SK-N-SH (cell line): ENCODE data around the gene DAB2. TPM values are rescaled to one million over a fixed set of nuclear protein-coding genes. Genes with fewer than 3 reads are reported as not detected.

Experiments used
- CTCF ChIA-PET: fragments of 300-600, 350-600 bp; formaldehyde crosslinking; extraction: SDS; loops from one replicate; lab custom pipeline; 2021; lab: Yijun Ruan, JAX
- POLR2A ChIA-PET: fragments of 350-600 bp; sonication (Branson Sonifier 250); formaldehyde crosslinking; extraction: SDS; loops from one replicate; lab custom pipeline; 2020; ENCODE audit warnings: antibody characterized with exemption, inconsistent platforms; lab: Yijun Ruan, JAX
- DNase-seq: peaks from one replicate; pipeline ENCODE4 v3.0.0; 2012
- H2AFZ ChIP-seq: fragments of 200-600 bp; sonication (generic); 2 replicates; pipeline ENCODE4 v1.8.1; 2016; ENCODE audit warnings: antibody characterized with exemption, mild to moderate bottlenecking, low read depth
- H3F3A ChIP-seq: fragments of 200-600 bp; sonication (generic); replicated peaks from 2 replicates; pipeline ENCODE3; 2016; ENCODE audit warnings: antibody characterized with exemption, mild to moderate bottlenecking; ENCODE audit not compliant: insufficient read depth
- H3K27ac ChIP-seq, 2 experiments: fragments of 200-500 bp in 1 of 2; fragments of 200-600 bp in 1 of 2; sonication (Bioruptor generic) in 1 of 2; sonication (generic), shearing (Covaris generic) in 1 of 2; 2 replicates each; pipeline versions ENCODE4 v1.5.1 to v1.6.1; 2014 to 2016; ENCODE audit warnings: low read depth in 2 of 2, inconsistent platforms in 1 of 2, low read length in 1 of 2, mild to moderate bottlenecking in 1 of 2, mixed read lengths in 1 of 2
- H3K27me3 ChIP-seq: fragments of 200-600 bp; sonication (generic), shearing (Covaris generic); 2 replicates; pipeline ENCODE4 v1.6.1; 2016; ENCODE audit warnings: mixed run types; ENCODE audit not compliant: insufficient read depth
- H3K36me3 ChIP-seq, 2 experiments: fragments of 200-500 bp in 1 of 2; fragments of 200-600 bp in 1 of 2; sonication (Bioruptor generic) in 1 of 2; sonication (generic) in 1 of 2; replicated peaks in 1 of 2; 2 replicates each; pipeline versions ENCODE3 to v1.5.1; 2014 to 2016; ENCODE audit warnings: low read length in 1 of 2, mild to moderate bottlenecking in 1 of 2; ENCODE audit not compliant: insufficient read depth in 2 of 2, control insufficient read depth in 1 of 2
- H3K4me1 ChIP-seq, 2 experiments: fragments of 200-500 bp in 1 of 2; fragments of 200-600 bp in 1 of 2; sonication (Bioruptor generic) in 1 of 2; sonication (generic), shearing (Covaris generic) in 1 of 2; 2 replicates each; pipeline versions ENCODE4 v1.5.1 to v1.6.1; 2014 to 2016; ENCODE audit warnings: low read depth in 1 of 2, low read length in 1 of 2, mixed run types in 1 of 2; ENCODE audit not compliant: insufficient read depth in 2 of 2, control insufficient read depth in 1 of 2
- H3K4me2 ChIP-seq: fragments of 200-600 bp; sonication (generic), shearing (Covaris generic); 2 replicates; pipeline ENCODE4 v1.6.1; 2017; ENCODE audit warnings: mixed run types
- H3K4me3 ChIP-seq, 2 experiments: fragments of 200-500 bp in 1 of 2; fragments of 200-600 bp in 1 of 2; sonication (Bioruptor generic) in 1 of 2; sonication (generic), shearing (Covaris generic) in 1 of 2; 2 replicates each; pipeline versions ENCODE4 v1.5.1 to v1.8.1; 2014 to 2016; ENCODE audit warnings: low read depth in 2 of 2, inconsistent platforms in 1 of 2, low read length in 1 of 2, mild to moderate bottlenecking in 1 of 2, mixed read lengths in 1 of 2, moderate library complexity in 1 of 2
- H3K79me2 ChIP-seq: fragments of 200-600 bp; sonication (generic); 2 replicates; pipeline ENCODE4 v1.8.1; 2017; ENCODE audit warnings: mild to moderate bottlenecking; ENCODE audit not compliant: insufficient read depth
- H3K9ac ChIP-seq: fragments of 200-600 bp; sonication (generic); 2 replicates; pipeline ENCODE4 v1.6.1; 2017; ENCODE audit warnings: mixed run types
- H3K9me2 ChIP-seq: fragments of 200-600 bp; sonication (generic); 2 replicates; pipeline ENCODE4 v1.6.1; 2017; ENCODE audit warnings: mixed run types
- H3K9me3 ChIP-seq: fragments of 200-600 bp; sonication (generic); 2 replicates; pipeline ENCODE4 v1.6.1; 2017; ENCODE audit warnings: mixed run types, mild to moderate bottlenecking, moderate library complexity
- H4K20me1 ChIP-seq: fragments of 200-600 bp; sonication (generic); 2 replicates; pipeline ENCODE4 v1.6.1; 2017; ENCODE audit warnings: mild to moderate bottlenecking, mixed run types; ENCODE audit not compliant: insufficient read depth
- ELF1 ChIP-seq: IDR thresholded peaks from 2 replicates; pipeline ENCODE4 v1.4.0; 2012
- EP300 ChIP-seq, 2 experiments: IDR thresholded peaks; 2 replicates each; pipeline versions ENCODE4 v1.4.0 to v1.6.1; 2012; ENCODE audit warnings: borderline replicate concordance in 1 of 2, low read depth in 1 of 2, low read length in 1 of 2
- FOXJ3 ChIP-seq: sonication (generic); formaldehyde crosslinking; IDR thresholded peaks from 2 replicates; pipeline ENCODE4 v1.5.1; 2020; ENCODE audit warnings: mild to moderate bottlenecking, missing genetic modification reagents
- FOXM1 ChIP-seq: IDR thresholded peaks from 2 replicates; pipeline ENCODE4 v1.4.0; 2012; ENCODE audit warnings: low read depth, mild to moderate bottlenecking
- GABPA ChIP-seq: IDR thresholded peaks from 2 replicates; pipeline ENCODE4 v1.4.0; 2012; ENCODE audit warnings: low read depth, mild to moderate bottlenecking
- GATA2 ChIP-seq: sonication (generic); formaldehyde crosslinking; IDR thresholded peaks from 2 replicates; pipeline ENCODE4 v1.5.0; 2020; ENCODE audit warnings: mild to moderate bottlenecking, missing genetic modification reagents
- NFIC ChIP-seq: IDR thresholded peaks from 2 replicates; pipeline ENCODE4 v1.4.0; 2012; ENCODE audit warnings: borderline replicate concordance
- POLR2AphosphoS5 ChIP-seq: IDR thresholded peaks from 2 replicates; pipeline ENCODE4 v1.6.1; 2012; ENCODE audit warnings: low read depth, low read length
- RFX5 ChIP-seq: IDR thresholded peaks from 2 replicates; pipeline ENCODE4 v1.6.1; 2012; ENCODE audit warnings: mild to moderate bottlenecking, improper control_type of control experiment, low read length
- RXRA ChIP-seq: IDR thresholded peaks from 2 replicates; pipeline ENCODE4 v1.4.0; 2012; ENCODE audit warnings: low read depth, mild to moderate bottlenecking, borderline replicate concordance
- SIN3A ChIP-seq: IDR thresholded peaks from 2 replicates; pipeline ENCODE4 v1.6.1; 2012; ENCODE audit warnings: low read depth, mild to moderate bottlenecking, low read length, moderate library complexity, borderline replicate concordance
- SMC3 ChIP-seq: IDR thresholded peaks from 2 replicates; pipeline ENCODE4 v1.6.1; 2012; ENCODE audit warnings: low read depth, low read length, improper control_type of control experiment
- TAF1 ChIP-seq: IDR thresholded peaks from 2 replicates; pipeline ENCODE4 v1.6.1; 2012; ENCODE audit warnings: low read depth, mild to moderate bottlenecking, low read length, moderate library complexity, borderline replicate concordance
- YY1 ChIP-seq: IDR thresholded peaks from 2 replicates; pipeline ENCODE4 v1.4.0; 2012; ENCODE audit warnings: low read depth, mild to moderate bottlenecking
- WGBS: methylation state at CpG from one replicate; pipeline ENCODE4 v1.1.6; 2017; ENCODE audit warnings: low lambda C conversion rate; 5-methylcytosine and 5-hydroxymethylcytosine counted together
- polyA plus RNA-seq, 3 experiments: library from polyadenylated mRNA; depleted of rRNA; stranded (reverse); fragments of >200 nt; gene quantifications; 2 replicates each; pipeline ENCODE4 v1.2.3, GENCODE V29; 2012
- TF ChIP-seq, protein P1 (sequence below): IDR thresholded peaks from 2 replicates; pipeline ENCODE4; 2012

DAB2 gene
- polyA plus RNA-seq, 1 of the 3 experiments (the other 2 are of a cell fraction), result 23.7 TPM

DNA sequence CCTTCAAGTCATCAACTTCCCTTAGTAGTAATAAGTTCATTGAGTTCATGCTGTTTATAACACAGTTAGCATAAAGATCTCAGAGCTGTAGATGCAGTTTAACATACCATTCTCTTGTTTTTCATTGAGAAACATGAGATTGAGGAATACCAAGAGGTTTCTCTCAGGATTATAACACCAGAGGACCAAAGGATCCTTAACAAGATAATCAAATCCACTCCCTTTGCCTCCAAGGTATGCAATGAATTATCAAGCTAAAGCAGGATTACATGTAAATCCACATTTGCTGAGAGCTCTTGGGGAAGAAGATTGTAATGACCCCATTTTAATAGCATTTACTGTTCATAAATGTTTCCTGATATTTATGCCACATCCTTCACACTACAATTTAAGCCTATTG, 35.1 kb upstream of the DAB2 start:
- DNase-seq, result no peak
- Histone ChIP-seq H4K20me1 (no peaks in the 10 kb centered on the region), H3K27me3 (peaks cover 10% of the 10 kb centered on the region; the same call in 1 of the 2 replicates), H3K27ac (no peak overlapping the region), H3K36me3 (no peaks in the 10 kb centered on the region), H3K9ac (no peak overlapping the region), H3K9me2 (no peaks in the 10 kb centered on the region), H3K4me3 (no peak overlapping the region), H3K4me2 (no peak overlapping the region), H2AFZ (no peak overlapping the region), H3K9me3 (no peaks in the 10 kb centered on the region), H3F3A (peaks cover 4% of the 10 kb centered on the region), H3K4me1 (no peaks in the 10 kb centered on the region), H3K79me2 (no peaks in the 10 kb centered on the region)
- CTCF ChIA-PET, result interaction anchor here (1.0 kb wide), 1 partner anchor 84 kb away, joined by 3 read pairs; no protein-coding TSS in a partner anchor
- POLR2A ChIA-PET, result no interaction called here
- TF ChIP-seq NFIC (no peak), EP300 (IDR thresholded peaks at IDR 0.05; ENCODE audit: borderline replicate concordance in 1 of 2, low read depth in 1 of 2, low read length in 1 of 2) (no peak), GABPA (no peak), POLR2AphosphoS5 (no peak), GATA2 (no peak), RFX5 (no peak), YY1 (no peak), TAF1 (no peak), SIN3A (no peak), FOXJ3 (CRISPR knock-in tag) (no peak), ELF1 (no peak)
- TF ChIP-seq, protein P1, sequence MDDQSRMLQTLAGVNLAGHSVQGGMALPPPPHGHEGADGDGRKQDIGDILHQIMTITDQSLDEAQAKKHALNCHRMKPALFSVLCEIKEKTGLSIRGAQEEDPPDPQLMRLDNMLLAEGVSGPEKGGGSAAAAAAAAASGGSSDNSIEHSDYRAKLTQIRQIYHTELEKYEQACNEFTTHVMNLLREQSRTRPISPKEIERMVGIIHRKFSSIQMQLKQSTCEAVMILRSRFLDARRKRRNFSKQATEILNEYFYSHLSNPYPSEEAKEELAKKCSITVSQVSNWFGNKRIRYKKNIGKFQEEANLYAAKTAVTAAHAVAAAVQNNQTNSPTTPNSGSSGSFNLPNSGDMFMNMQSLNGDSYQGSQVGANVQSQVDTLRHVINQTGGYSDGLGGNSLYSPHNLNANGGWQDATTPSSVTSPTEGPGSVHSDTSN, result no peak

DNA sequence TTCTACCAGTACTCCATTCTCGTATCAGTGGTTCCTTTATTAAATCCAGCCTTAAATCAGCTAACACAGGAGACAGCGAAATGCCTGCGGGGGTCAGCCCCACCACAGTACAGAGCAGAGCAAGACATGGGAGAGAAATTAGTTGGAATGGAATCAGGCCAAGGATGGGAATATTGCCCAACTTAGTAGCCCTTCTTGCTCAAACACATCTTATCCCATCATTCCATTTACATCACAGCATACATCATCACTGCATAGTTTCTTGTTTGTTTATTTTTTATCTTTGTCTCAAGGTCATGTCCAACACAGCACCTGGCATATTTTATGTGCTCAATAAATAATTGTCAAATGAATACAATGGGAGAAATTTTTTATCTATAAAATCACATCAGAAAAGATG, 34.3 kb upstream of the DAB2 start:
- ChIA-PET CTCF (no interaction called here), POLR2A (no interaction called here)
- peaks cover 4% of the 10 kb centered on the region for H3F3A ChIP-seq
- 26% methylated on average over 3 of the region's 3 CpGs for WGBS
- H4K20me1 ChIP-seq, result no peaks in the 10 kb centered on the region
- no peak overlapping the region for H3K9ac ChIP-seq
- no peaks in the 10 kb centered on the region for H3K79me2 ChIP-seq
- H3K27ac ChIP-seq, result no peak overlapping the region
- peaks cover 15% of the 10 kb centered on the region; the same call in 1 of the 2 replicates for H3K27me3 ChIP-seq
- H3K9me2 ChIP-seq, result no peaks in the 10 kb centered on the region
- no peak overlapping the region for H2AFZ ChIP-seq
- H3K4me2 ChIP-seq, result no peak overlapping the region
- no peak overlapping the region for H3K4me3 ChIP-seq
- H3K36me3 ChIP-seq, result no peaks in the 10 kb centered on the region
- H3K4me1 ChIP-seq, result no peaks in the 10 kb centered on the region
- no peaks in the 10 kb centered on the region for H3K9me3 ChIP-seq
- DNase-seq, result no peak
- no peak for TF ChIP-seq RFX5
- no peak for TF ChIP-seq SMC3
- TF ChIP-seq RXRA, result no peak
- TF ChIP-seq FOXM1, result no peak
- TF ChIP-seq, all 33 proteins: peak for 0
